Thymus (tissue), 11 donors: ENCODE data around the gene DTWD2. TPM values are rescaled to one million over a fixed set of nuclear protein-coding genes. Genes with fewer than 3 reads are reported as not detected.
"Not testable (repeated sequence)": the region's sequence is repeated elsewhere in the genome, so short reads cannot be mapped to it uniquely, and the experiment has no call there.

Experiments used
- DNase-seq, 9 donors: peaks; one replicate each; pipeline ENCODE4 v3.0.0-alpha.2; 2013; ENCODE audit warnings: low spot score in 9 of 9, low read depth in 6 of 9, missing footprints in 1 of 9
- H3K27ac ChIP-seq, 2 donors: one replicate each; pipeline ENCODE4 v1.5.1; 2013; ENCODE audit warnings: control low read depth in 1 of 2, low read depth in 1 of 2, low read length in 1 of 2, mild to moderate bottlenecking in 1 of 2, moderate library complexity in 1 of 2
- H3K27me3 ChIP-seq, 2 donors: one replicate each; pipeline ENCODE4 v1.5.1; 2013; ENCODE audit warnings: low read length in 1 of 2; ENCODE audit not compliant: control insufficient read depth in 2 of 2, insufficient read depth in 1 of 2
- H3K36me3 ChIP-seq, 2 donors: one replicate each; pipeline ENCODE4 v1.5.1; 2013; ENCODE audit warnings: low read length in 1 of 2, mild to moderate bottlenecking in 1 of 2, moderate library complexity in 1 of 2; ENCODE audit not compliant: control insufficient read depth in 2 of 2, insufficient read depth in 2 of 2
- H3K4me1 ChIP-seq, 2 donors: one replicate each; pipeline ENCODE4 v1.5.1; 2013; ENCODE audit warnings: low read length in 2 of 2; ENCODE audit not compliant: control insufficient read depth in 2 of 2, insufficient read depth in 2 of 2
- H3K4me3 ChIP-seq, 2 donors: one replicate each; pipeline ENCODE4 v1.5.1; 2013; ENCODE audit warnings: low read length in 2 of 2, control low read depth in 1 of 2, mild to moderate bottlenecking in 1 of 2
- H3K9me3 ChIP-seq, 2 donors: one replicate each; pipeline ENCODE4 v1.5.1; 2013; ENCODE audit warnings: low read length in 1 of 2, mild to moderate bottlenecking in 1 of 2; ENCODE audit not compliant: control insufficient read depth in 2 of 2, insufficient read depth in 1 of 2
- WGBS: extraction: QIAGEN DNeasy Blood & Tissue Kit; methylation state at CpG from one replicate; pipeline ENCODE4 v1.1.7; 2013; 5-methylcytosine and 5-hydroxymethylcytosine counted together
- polyA plus RNA-seq: library from polyadenylated mRNA; stranded (reverse); fragments of 200-250 nt; gene quantifications from one replicate; pipeline ENCODE4 v1.2.3, GENCODE V29; 2013
- total RNA-seq: library from RNA; stranded (reverse); fragments of 120-200 nt; gene quantifications from one replicate; pipeline ENCODE4 v1.2.4, GENCODE V29; 2013
- donor health status: healthy.

Gene DTWD2
- total and polyA plus RNA-seq, 2 donors = 2.3 to 3.9 TPM

- Histone ChIP-seq H3K9me3 (no peaks in the 10 kb centered on the region), H3K27ac (no peak overlapping the region), H3K4me1 (no peaks in the 10 kb centered on the region), H3K36me3 (no peaks in the 10 kb centered on the region), H3K4me3 (no peak overlapping the region), H3K27me3 (no peaks in the 10 kb centered on the region)
- no peak for DNase-seq
- WGBS = 95% methylated on average over 3 of the region's 3 CpGs
Observed at GRCh38 chr5:118882666-118883065, 105.7 kb downstream of the DTWD2 start.

- WGBS = 79% methylated on average over 3 of the region's 3 CpGs
- not testable (repeated sequence) for H3K36me3 ChIP-seq, H3K4me3 ChIP-seq, H3K4me1 ChIP-seq, H3K9me3 ChIP-seq, H3K27me3 ChIP-seq, DNase-seq, H3K27ac ChIP-seq
Observed at GRCh38 chr5:118876852-118877251, 111.5 kb downstream of the DTWD2 start.

- DNase-seq = no peak
- no peaks in the 10 kb centered on the region for H3K9me3 ChIP-seq
Observed at GRCh38 chr5:118875131-118875530, 113.2 kb downstream of the DTWD2 start.

GRCh38 chr5:118873417-118873816, 114.9 kb downstream of the DTWD2 start:
- no peaks in the 10 kb centered on the region for H3K9me3 ChIP-seq
- no peaks in the 10 kb centered on the region for H3K4me1 ChIP-seq
- no peak overlapping the region for H3K27ac ChIP-seq
- no peak overlapping the region for H3K4me3 ChIP-seq
- no peak for DNase-seq
- WGBS = 97% methylated on average over 6 of the region's 6 CpGs
- H3K27me3 ChIP-seq = no peaks in the 10 kb centered on the region
- H3K36me3 ChIP-seq = no peaks in the 10 kb centered on the region

More at GRCh38 chr5:118875131-118875530, 113.2 kb downstream of the DTWD2 start:
- Histone ChIP-seq H3K4me1 (no peaks in the 10 kb centered on the region), H3K4me3 (no peak overlapping the region), H3K36me3 (no peaks in the 10 kb centered on the region), H3K27me3 (no peaks in the 10 kb centered on the region), H3K27ac (no peak overlapping the region)

- DNase-seq = no peak
- no peaks in the 10 kb centered on the region for H3K36me3 ChIP-seq
- no peaks in the 10 kb centered on the region for H3K9me3 ChIP-seq
- H3K27me3 ChIP-seq = no peaks in the 10 kb centered on the region
- no peaks in the 10 kb centered on the region for H3K4me1 ChIP-seq
- no peak overlapping the region for H3K27ac ChIP-seq
- no peak overlapping the region for H3K4me3 ChIP-seq
Observed at GRCh38 chr5:118863345-118863744, 125.0 kb downstream of the DTWD2 start.

- H3K36me3 ChIP-seq = no peaks in the 10 kb centered on the region
- H3K9me3 ChIP-seq = no peaks in the 10 kb centered on the region
- no peaks in the 10 kb centered on the region for H3K4me1 ChIP-seq
- DNase-seq = no peak
- H3K27me3 ChIP-seq = no peaks in the 10 kb centered on the region
- H3K27ac ChIP-seq = no peak overlapping the region
- no peak overlapping the region for H3K4me3 ChIP-seq
Observed at GRCh38 chr5:118862596-118862995, 125.8 kb downstream of the DTWD2 start.

GRCh38 chr5:118857700-118858099, 130.6 kb downstream of the DTWD2 start:
- no peak overlapping the region for H3K27ac ChIP-seq
- no peaks in the 10 kb centered on the region for H3K27me3 ChIP-seq
- no peak for DNase-seq
- H3K4me1 ChIP-seq = no peaks in the 10 kb centered on the region
- 94% methylated on average over 3 of the region's 3 CpGs for WGBS
- H3K4me3 ChIP-seq = no peak overlapping the region
- no peaks in the 10 kb centered on the region for H3K36me3 ChIP-seq
- H3K9me3 ChIP-seq = no peaks in the 10 kb centered on the region

- no peaks in the 10 kb centered on the region for H3K36me3 ChIP-seq
- H3K9me3 ChIP-seq = peaks cover 0 to 6% of the 10 kb centered on the region in 2 donors
- DNase-seq = no peak
- H3K27me3 ChIP-seq = no peaks in the 10 kb centered on the region
- no peaks in the 10 kb centered on the region for H3K4me1 ChIP-seq
- H3K4me3 ChIP-seq = no peak overlapping the region
- no peak overlapping the region for H3K27ac ChIP-seq
- 86% methylated on average over 5 of the region's 5 CpGs for WGBS
Observed at GRCh38 chr5:118854819-118855218, 133.5 kb downstream of the DTWD2 start.

- H3K4me3 ChIP-seq, H3K27me3 ChIP-seq, H3K27ac ChIP-seq, DNase-seq, H3K4me1 ChIP-seq, H3K9me3 ChIP-seq, H3K36me3 ChIP-seq: not testable (repeated sequence)
- 98% methylated on average over 4 of the region's 4 CpGs for WGBS
Observed at GRCh38 chr5:118851785-118852184, 136.6 kb downstream of the DTWD2 start.

- not testable (repeated sequence) for H3K4me3 ChIP-seq, H3K36me3 ChIP-seq, H3K27me3 ChIP-seq, H3K4me1 ChIP-seq, H3K27ac ChIP-seq, DNase-seq, H3K9me3 ChIP-seq
- 100% methylated on average over 1 of the region's 1 CpG for WGBS
Observed at GRCh38 chr5:118849507-118849906, 138.8 kb downstream of the DTWD2 start.
